HCT116 (cell line): ENCODE data around the gene RAB31. TPM values are rescaled to one million over a fixed set of nuclear protein-coding genes. Genes with fewer than 3 reads are reported as not detected.

Experiments used
- ATAC-seq: fragments of 200-7000 bp; cut with Tn5 transposase; 2 replicates; pipeline ENCODE4 v1.9.1; 2020; ENCODE audit warnings: mild to moderate bottlenecking, moderate library complexity
- BruUV-seq: library from RNA; stranded (reverse); fragments of 400-500 nt; replicated peaks from 2 replicates; lab custom pipeline; 2021; lab: Mats Ljungman, UMichigan
- CTCF ChIA-PET: fragments of 300-600 bp; sonication (Branson Sonifier 250); formaldehyde crosslinking; loops from one replicate; lab custom pipeline; 2021; ENCODE audit warnings: antibody characterized with exemption; lab: Charles Lee
- POLR2A ChIA-PET: fragments of 300-600, 350-600 bp; sonication (Branson Sonifier 250); formaldehyde crosslinking; loops from one replicate; lab custom pipeline; 2021; ENCODE audit warnings: antibody characterized with exemption; lab: Charles Lee
- RAD21 ChIA-PET, 2 experiments: fragments of 300-600 bp; sonication (Branson Sonifier 250); formaldehyde crosslinking; loops; one replicate each; lab custom pipeline; 2023; ENCODE audit warnings: low total read pairs in 2 of 2; ENCODE audit not compliant: uncharacterized antibody in 2 of 2, unreplicated experiment in 2 of 2, low non-redundant PET in 1 of 2; lab: Charles Lee
- DNase-seq: peaks from one replicate; pipeline ENCODE4 v3.0.0-alpha.2; 2010; ENCODE audit warnings: low read depth, low spot score
- H2AFZ ChIP-seq: fragments of 200-600 bp; shearing (Covaris generic), sonication (generic); 2 replicates; pipeline ENCODE4 v1.6.1; 2017; ENCODE audit warnings: low read depth, mixed run types, mixed read lengths, antibody characterized with exemption, low read length; ENCODE audit not compliant: poor library complexity, severe bottlenecking
- H3K27ac ChIP-seq: 2 replicates; pipeline ENCODE4 v1.5.1; 2012; ENCODE audit warnings: low read depth, low read length
- H3K27me3 ChIP-seq: fragments of 200-600 bp; sonication (generic); 2 replicates; pipeline ENCODE4 v1.6.1; 2016; ENCODE audit warnings: mixed run types, low read length, mixed read lengths; ENCODE audit not compliant: insufficient read depth
- H3K36me3 ChIP-seq, 2 experiments: fragments of 200-500 bp in 1 of 2; fragments of 200-600 bp in 1 of 2; sonication (Bioruptor generic) in 1 of 2; sonication (generic) in 1 of 2; 2 replicates each; pipeline versions ENCODE4 v1.5.1 to v1.6.1; 2014 to 2016; ENCODE audit warnings: low read length in 2 of 2, inconsistent platforms in 1 of 2, mixed read lengths in 1 of 2, mixed run types in 1 of 2; ENCODE audit not compliant: insufficient read depth in 2 of 2, control insufficient read depth in 1 of 2
- H3K4me1 ChIP-seq, 2 experiments: fragments of 200-600 bp in 1 of 2; sonication (generic) in 1 of 2; 2 replicates each; pipeline versions ENCODE4 v1.5.1 to v1.6.1; 2012 to 2017; ENCODE audit warnings: low read length in 2 of 2, inconsistent platforms in 1 of 2, mild to moderate bottlenecking in 1 of 2, mixed read lengths in 1 of 2, mixed run types in 1 of 2, moderate library complexity in 1 of 2; ENCODE audit not compliant: insufficient read depth in 2 of 2, control insufficient read depth in 1 of 2
- H3K4me2 ChIP-seq: fragments of 200-600 bp; sonication (generic); 2 replicates; pipeline ENCODE4 v1.6.1; 2017; ENCODE audit warnings: mixed run types, low read length, mixed read lengths
- H3K4me3 ChIP-seq, 2 experiments: fragments of 200-600 bp in 1 of 2; sonication (generic) in 1 of 2; replicated peaks in 1 of 2; 2 replicates each; pipeline ENCODE4 v1.5.1; 2011 to 2016; ENCODE audit warnings: low read length in 2 of 2, control low read depth in 1 of 2, low read depth in 1 of 2, mild to moderate bottlenecking in 1 of 2, mixed read lengths in 1 of 2, mixed run types in 1 of 2
- H3K79me2 ChIP-seq: fragments of 200-600 bp; sonication (generic); 2 replicates; pipeline ENCODE4 v1.6.1; 2017; ENCODE audit warnings: mild to moderate bottlenecking, mixed run types, low read length, moderate library complexity, mixed read lengths; ENCODE audit not compliant: insufficient read depth
- H3K9ac ChIP-seq: fragments of 200-600 bp; sonication (generic); 2 replicates; pipeline ENCODE4 v1.6.1; 2016; ENCODE audit warnings: low read length, mixed read lengths
- H3K9me2 ChIP-seq: fragments of 200-600 bp; sonication (generic), shearing (Covaris generic); 2 replicates; pipeline ENCODE4 v1.6.1; 2017; ENCODE audit warnings: mixed run types, mild to moderate bottlenecking, moderate library complexity; ENCODE audit not compliant: insufficient read depth
- H3K9me3 ChIP-seq, 2 experiments: fragments of 200-500 bp in 1 of 2; fragments of 200-600 bp in 1 of 2; sonication (Bioruptor generic) in 1 of 2; sonication (generic) in 1 of 2; 2 replicates each; pipeline ENCODE4 v1.6.1; 2014 to 2017; ENCODE audit warnings: low read length in 2 of 2, mixed read lengths in 2 of 2, inconsistent platforms in 1 of 2, low read depth in 1 of 2, mild to moderate bottlenecking in 1 of 2, mixed run types in 1 of 2, moderate library complexity in 1 of 2; ENCODE audit not compliant: control insufficient read depth in 1 of 2, insufficient read depth in 1 of 2
- H4K20me1 ChIP-seq: fragments of 200-600 bp; sonication (generic), shearing (Covaris generic); 2 replicates; pipeline ENCODE4 v1.6.1; 2017; ENCODE audit warnings: mixed run types, mild to moderate bottlenecking, moderate library complexity; ENCODE audit not compliant: insufficient read depth
- CBX3 ChIP-seq: IDR thresholded peaks from 2 replicates; pipeline ENCODE4 v1.6.1; 2012; ENCODE audit warnings: low read depth
- EGR1 ChIP-seq: IDR thresholded peaks from 2 replicates; pipeline ENCODE4 v1.6.1; 2012; ENCODE audit warnings: low read depth
- EZH2 ChIP-seq: fragments of 200-600 bp; sonication (generic); IDR thresholded peaks from 2 replicates; pipeline ENCODE4 v1.6.1; 2017; ENCODE audit warnings: antibody characterized with exemption, mixed run types
- EZH2phosphoT487 ChIP-seq: fragments of 200-600 bp; IDR thresholded peaks from 2 replicates; pipeline ENCODE4 v1.6.1; 2018; ENCODE audit warnings: antibody characterized with exemption, borderline replicate concordance
- FOSL1 ChIP-seq: IDR thresholded peaks from 2 replicates; pipeline ENCODE4 v1.6.1; 2012; ENCODE audit warnings: low read depth
- JUND ChIP-seq: IDR thresholded peaks from 2 replicates; pipeline ENCODE4 v1.6.1; 2012
- POLR2A ChIP-seq: IDR thresholded peaks from 2 replicates; pipeline ENCODE4 v1.7.0; 2011; ENCODE audit warnings: borderline replicate concordance; ENCODE audit not compliant: insufficient read depth, insufficient read length; ENCODE audit errors: extremely low read depth
- SIN3A ChIP-seq: IDR thresholded peaks from 2 replicates; pipeline ENCODE4 v1.6.1; 2012; ENCODE audit warnings: low read depth
- SP1 ChIP-seq: IDR thresholded peaks from 2 replicates; pipeline ENCODE4 v1.6.1; 2012; ENCODE audit warnings: low read depth
- TCF7L2 ChIP-seq: IDR thresholded peaks from 2 replicates; pipeline ENCODE4 v1.7.0; 2011; ENCODE audit warnings: borderline replicate concordance, inconsistent platforms; ENCODE audit not compliant: insufficient read depth, insufficient read length; ENCODE audit errors: extremely low read depth
- YY1 ChIP-seq: IDR thresholded peaks from 2 replicates; pipeline ENCODE4 v1.6.1; 2011; ENCODE audit warnings: low read length, low read depth, moderate library complexity, mild to moderate bottlenecking; ENCODE audit not compliant: insufficient replicate concordance; ENCODE audit errors: extremely low read depth
- ZBTB33 ChIP-seq: IDR thresholded peaks from 2 replicates; pipeline ENCODE4 v1.6.1; 2011; ENCODE audit warnings: mild to moderate bottlenecking, low read length, moderate library complexity; ENCODE audit not compliant: insufficient replicate concordance; ENCODE audit errors: extremely low read depth
- ZFX ChIP-seq: fragments of 450-650 bp; IDR thresholded peaks from 2 replicates; pipeline ENCODE4 v1.6.1; 2017
- intact Hi-C: fragments of 100-400 bp; cut with micrococcal nuclease; formaldehyde crosslinking; loops from 2 replicates; pipeline ENCODE4 v1.10.0; 2022
- total RNA-seq: library from RNA; stranded (reverse); gene quantifications from one replicate; pipeline ENCODE4 v1.2.1, GENCODE V29; 2021; ENCODE audit not compliant: unreplicated experiment
- TF ChIP-seq, protein P1 (sequence below): IDR thresholded peaks from 2 replicates; pipeline ENCODE4 v1.6.1; 2012
- TF ChIP-seq, protein P2 (sequence below), 3 experiments: fragments of 200-600 bp in 1 of 3; sonication (generic) in 1 of 3; IDR thresholded peaks in 2 of 3; conservative IDR thresholded peaks in 1 of 3; 2 replicates each; pipeline ENCODE4 v1.5.1; 2012 to 2017; ENCODE audit warnings: low read depth in 2 of 3, low read length in 2 of 3, antibody characterized with exemption in 1 of 3, borderline replicate concordance in 1 of 3, control low read depth in 1 of 3, mild to moderate bottlenecking in 1 of 3, mixed read lengths in 1 of 3, mixed run types in 1 of 3, moderate library complexity in 1 of 3; ENCODE audit not compliant: insufficient read depth in 1 of 3
- TF ChIP-seq, protein P3 (sequence below): IDR thresholded peaks from 2 replicates; pipeline ENCODE4 v1.6.1; 2012; ENCODE audit warnings: low read depth

Gene RAB31
- total RNA-seq, 1 experiment from 2014 or later, result 46.9 TPM

DNA sequence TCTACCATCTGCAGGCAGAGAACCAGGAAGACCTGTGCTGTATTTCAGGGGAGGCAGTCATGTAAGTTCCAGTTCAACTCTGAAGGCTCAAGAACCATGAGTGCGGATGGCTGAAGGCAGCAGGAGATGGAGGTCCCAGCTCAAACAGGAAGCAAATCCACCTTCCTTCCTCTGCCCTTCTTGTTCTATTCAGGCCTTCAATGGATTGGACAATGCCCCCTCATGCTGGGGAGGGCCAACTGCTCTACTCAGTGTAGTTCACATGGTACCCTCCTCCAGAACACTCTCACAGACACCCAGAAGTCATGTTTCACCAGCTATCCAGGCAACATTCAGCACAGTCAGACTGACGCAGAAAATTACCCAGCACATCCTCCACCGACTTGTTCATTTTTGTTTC lies 39.1 kb upstream of the RAB31 start:
- Histone ChIP-seq H3K9ac (no peak overlapping the region), H2AFZ (no peak overlapping the region), H3K27me3 (no peaks in the 10 kb centered on the region), H3K27ac (no peak overlapping the region), H3K9me3 (no peaks in the 10 kb centered on the region), H4K20me1 (no peaks in the 10 kb centered on the region), H3K36me3 (no peaks in the 10 kb centered on the region), H3K4me1 (peaks cover 14 to 19% of the 10 kb centered on the region in 2 experiments), H3K4me3 (no peak overlapping the region), H3K9me2 (no peaks in the 10 kb centered on the region), H3K4me2 (no peak overlapping the region), H3K79me2 (no peaks in the 10 kb centered on the region)
- ChIA-PET POLR2A (no interaction called here), CTCF (no interaction called here), RAD21 (no interaction called here)
- no peak for TF ChIP-seq EZH2
- TF ChIP-seq, protein P1, sequence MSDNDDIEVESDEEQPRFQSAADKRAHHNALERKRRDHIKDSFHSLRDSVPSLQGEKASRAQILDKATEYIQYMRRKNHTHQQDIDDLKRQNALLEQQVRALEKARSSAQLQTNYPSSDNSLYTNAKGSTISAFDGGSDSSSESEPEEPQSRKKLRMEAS, result no peak
- TF ChIP-seq ZFX, result no peak
- no peak for TF ChIP-seq ZBTB33
- TF ChIP-seq TCF7L2, result no peak
- TF ChIP-seq, protein P2, sequence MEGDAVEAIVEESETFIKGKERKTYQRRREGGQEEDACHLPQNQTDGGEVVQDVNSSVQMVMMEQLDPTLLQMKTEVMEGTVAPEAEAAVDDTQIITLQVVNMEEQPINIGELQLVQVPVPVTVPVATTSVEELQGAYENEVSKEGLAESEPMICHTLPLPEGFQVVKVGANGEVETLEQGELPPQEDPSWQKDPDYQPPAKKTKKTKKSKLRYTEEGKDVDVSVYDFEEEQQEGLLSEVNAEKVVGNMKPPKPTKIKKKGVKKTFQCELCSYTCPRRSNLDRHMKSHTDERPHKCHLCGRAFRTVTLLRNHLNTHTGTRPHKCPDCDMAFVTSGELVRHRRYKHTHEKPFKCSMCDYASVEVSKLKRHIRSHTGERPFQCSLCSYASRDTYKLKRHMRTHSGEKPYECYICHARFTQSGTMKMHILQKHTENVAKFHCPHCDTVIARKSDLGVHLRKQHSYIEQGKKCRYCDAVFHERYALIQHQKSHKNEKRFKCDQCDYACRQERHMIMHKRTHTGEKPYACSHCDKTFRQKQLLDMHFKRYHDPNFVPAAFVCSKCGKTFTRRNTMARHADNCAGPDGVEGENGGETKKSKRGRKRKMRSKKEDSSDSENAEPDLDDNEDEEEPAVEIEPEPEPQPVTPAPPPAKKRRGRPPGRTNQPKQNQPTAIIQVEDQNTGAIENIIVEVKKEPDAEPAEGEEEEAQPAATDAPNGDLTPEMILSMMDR (IDR thresholded peaks at IDR 0.05 in 2 of 3, conservative IDR thresholded peaks at IDR 0.05 in 1 of 3; ENCODE audit: borderline replicate concordance in 1 of 3, insufficient read depth in 1 of 3, low read depth in 2 of 3, low read length in 2 of 3), result no peak
- TF ChIP-seq SP1, result no peak
- TF ChIP-seq JUND, result no peak
- no peak for TF ChIP-seq YY1
- TF ChIP-seq, protein P3, sequence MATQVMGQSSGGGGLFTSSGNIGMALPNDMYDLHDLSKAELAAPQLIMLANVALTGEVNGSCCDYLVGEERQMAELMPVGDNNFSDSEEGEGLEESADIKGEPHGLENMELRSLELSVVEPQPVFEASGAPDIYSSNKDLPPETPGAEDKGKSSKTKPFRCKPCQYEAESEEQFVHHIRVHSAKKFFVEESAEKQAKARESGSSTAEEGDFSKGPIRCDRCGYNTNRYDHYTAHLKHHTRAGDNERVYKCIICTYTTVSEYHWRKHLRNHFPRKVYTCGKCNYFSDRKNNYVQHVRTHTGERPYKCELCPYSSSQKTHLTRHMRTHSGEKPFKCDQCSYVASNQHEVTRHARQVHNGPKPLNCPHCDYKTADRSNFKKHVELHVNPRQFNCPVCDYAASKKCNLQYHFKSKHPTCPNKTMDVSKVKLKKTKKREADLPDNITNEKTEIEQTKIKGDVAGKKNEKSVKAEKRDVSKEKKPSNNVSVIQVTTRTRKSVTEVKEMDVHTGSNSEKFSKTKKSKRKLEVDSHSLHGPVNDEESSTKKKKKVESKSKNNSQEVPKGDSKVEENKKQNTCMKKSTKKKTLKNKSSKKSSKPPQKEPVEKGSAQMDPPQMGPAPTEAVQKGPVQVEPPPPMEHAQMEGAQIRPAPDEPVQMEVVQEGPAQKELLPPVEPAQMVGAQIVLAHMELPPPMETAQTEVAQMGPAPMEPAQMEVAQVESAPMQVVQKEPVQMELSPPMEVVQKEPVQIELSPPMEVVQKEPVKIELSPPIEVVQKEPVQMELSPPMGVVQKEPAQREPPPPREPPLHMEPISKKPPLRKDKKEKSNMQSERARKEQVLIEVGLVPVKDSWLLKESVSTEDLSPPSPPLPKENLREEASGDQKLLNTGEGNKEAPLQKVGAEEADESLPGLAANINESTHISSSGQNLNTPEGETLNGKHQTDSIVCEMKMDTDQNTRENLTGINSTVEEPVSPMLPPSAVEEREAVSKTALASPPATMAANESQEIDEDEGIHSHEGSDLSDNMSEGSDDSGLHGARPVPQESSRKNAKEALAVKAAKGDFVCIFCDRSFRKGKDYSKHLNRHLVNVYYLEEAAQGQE, result no peak
- TF ChIP-seq EGR1, result no peak
- TF ChIP-seq POLR2A, result no peak
- no peak for TF ChIP-seq SIN3A
- TF ChIP-seq CBX3, result no peak
- no peak for TF ChIP-seq EZH2phosphoT487
- no peak for TF ChIP-seq FOSL1
- ATAC-seq (no peak), DNase-seq (no peak)
- intact Hi-C loops, result no loop called here
- no TSS peak for BruUV-seq
